Measurements from ENCODE around the gene SLC35F3.
"Not testable (repeated sequence)": the region's sequence is repeated elsewhere in the genome, so short reads cannot be mapped to it uniquely, and the experiment has no call there.

SLC35F3 gene

DNA sequence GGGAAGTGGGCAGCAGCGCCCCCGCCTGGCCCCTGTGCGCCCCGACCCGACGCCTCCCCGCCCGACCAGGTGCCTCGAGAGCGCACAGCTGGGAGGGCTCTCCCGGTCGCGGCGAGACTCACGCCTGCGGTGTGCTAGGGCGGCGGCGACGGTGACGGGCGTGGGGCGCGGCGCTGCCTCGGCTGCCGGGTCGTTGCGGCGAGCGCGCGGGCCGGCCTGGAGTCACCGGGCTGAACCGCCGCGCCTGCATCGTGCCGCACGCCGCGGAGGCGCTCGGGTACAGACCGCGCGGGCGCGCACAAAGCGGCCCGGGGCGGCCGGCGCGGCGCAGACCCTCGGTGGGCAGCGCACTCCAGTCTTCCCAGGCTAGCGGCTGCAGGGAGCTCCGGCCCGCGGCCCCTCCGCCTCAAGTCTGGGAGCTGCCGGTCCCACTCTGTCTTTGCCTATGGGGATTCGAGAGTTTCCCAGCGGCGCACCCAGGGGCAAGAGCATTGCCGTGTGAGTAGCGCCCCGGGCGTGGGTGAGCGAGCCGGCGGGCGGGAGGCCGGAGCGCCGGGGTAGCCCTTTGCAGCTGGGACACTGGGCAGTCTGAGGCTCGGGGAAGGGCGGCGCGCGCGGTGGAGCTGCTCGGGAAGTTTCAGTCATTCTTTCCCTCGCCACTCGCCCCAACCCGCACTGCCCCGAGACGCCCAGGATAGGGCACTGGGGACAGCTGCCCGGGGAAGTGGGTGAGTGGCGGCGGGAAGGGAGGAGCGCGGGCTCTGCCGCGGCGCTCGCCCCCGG, at the start of gene SLC35F3:
Gene SLC35F3, plus strand, starts transcription at position 44 of the 783 bp plus-strand sequence.
- DNase-seq = peak; percentile 47

DNA sequence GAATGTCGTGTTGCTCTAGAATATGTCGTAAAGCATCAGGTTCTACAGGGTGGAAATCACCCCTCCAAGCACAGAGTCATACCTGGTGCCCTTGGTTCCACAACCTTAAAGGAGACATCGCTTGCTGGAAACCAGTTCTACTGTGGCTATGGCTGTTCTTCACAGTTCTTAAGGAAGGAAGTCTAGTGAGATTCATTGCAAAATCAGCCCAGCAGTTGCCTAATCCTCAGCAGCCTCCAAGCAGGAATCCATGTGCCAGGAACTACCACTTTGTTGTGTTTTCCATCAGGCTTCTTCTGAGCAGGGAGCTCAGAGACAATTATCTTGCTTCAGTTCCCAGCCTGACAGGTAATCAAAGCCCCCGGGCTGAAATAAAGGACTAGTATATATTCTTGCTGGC, 45.0 kb upstream of the SLC35F3 start:
- no peak for DNase-seq

DNA sequence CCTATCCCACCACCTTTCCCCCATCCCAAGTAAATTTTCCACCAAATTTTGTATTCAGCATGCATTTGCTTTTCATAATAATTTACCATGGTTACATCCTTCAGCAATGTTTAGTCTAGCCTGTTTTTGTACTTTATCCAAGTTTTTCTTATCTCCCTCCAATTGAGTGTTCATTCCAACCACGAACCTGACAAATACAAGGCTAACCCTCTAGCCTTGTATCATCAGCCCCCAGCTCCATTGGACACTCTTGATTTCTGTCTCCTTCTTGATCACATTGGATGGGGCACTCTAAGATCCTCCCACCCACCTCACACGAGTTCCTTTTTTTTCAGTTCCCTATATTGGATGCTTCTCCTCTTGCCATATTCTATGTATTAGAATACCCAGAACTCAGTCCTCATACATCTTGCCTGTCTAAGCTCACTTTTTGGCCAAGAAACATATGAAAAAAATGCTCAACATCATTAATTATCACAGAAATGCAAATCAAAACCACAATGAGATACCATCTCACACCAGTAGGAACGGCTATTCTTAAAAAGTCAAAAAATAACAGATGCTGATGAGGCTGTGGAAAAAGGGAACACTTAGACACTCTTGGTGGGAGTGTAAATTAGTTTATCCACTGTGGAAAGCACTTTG, 40.5 kb upstream of the SLC35F3 start:
- no peak for DNase-seq

DNA sequence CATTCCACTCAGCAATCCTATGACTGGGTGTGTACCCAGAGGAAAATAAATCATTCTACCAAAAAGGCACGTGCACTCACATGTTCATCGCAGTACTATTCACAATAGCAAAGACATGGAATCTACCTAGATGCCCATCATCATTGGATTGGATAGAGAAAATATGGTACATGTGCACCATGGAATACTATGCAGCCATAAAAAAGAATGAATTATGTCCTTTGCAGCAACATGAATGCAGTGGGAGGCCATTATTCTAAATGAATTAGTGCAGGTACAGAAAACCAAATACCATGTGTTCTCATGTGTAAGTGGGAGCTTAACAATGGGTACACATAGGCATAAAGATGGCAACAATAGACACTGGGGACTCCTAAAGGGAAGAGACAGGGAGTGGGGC, 39.9 kb upstream of the SLC35F3 start:
- DNase-seq = no peak

DNA sequence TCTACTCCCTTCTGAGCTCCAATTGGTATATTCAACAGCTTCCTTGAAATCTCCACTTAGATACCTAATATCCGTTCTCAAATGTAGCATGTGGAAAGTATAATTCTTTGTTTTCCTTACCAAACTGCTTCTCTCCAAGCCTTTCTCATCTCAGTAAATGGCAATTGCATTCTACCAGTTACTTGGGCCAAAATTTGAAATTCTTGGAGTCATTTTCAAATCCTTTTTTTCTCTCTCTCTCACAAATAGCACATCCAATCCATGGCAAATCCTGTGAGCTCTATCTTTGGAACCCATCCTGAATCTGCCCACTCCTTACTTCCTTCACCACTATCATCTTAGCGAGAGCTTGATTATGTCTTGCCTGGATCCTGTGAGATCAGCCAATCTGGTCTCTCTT, 39.3 kb upstream of the SLC35F3 start:
- no peak for DNase-seq

DNA sequence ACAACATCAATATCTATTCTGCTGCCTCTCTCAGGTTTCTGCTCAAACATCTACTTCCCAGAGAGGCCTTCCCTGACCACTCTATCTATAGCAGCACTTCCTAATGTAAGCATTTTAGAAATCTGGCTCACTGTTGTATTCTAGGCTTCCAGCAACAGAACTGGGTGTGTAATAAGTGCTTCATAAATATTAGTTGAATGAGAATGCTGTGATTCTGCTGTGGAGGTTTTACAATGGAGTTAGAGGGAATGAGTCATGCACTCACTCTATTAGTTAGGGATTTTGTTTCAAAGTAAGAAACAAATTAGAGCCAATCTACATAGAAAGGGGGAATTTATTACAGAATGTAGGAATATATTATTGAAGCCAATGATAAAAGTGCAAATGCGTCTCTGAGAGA, 38.6 kb upstream of the SLC35F3 start:
- no peak for DNase-seq

DNA sequence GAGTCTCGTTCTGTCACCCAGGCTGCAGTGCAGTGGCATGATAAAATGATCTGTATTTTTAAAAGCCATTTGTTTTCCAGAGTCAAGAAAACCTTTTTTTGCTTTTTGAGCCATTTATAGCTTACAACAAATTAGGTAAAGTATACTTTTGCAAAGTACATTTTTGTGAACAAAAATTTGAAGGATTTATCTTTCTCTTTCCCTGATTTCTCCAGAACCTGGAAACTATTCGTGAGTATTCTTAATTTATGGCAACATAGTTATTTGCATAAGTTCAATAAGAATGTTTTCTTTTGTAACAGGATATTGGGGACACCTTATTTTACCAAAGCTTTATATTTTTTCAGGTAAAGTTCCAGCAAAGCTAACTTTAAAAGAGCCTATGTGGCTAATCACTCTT, 37.4 kb upstream of the SLC35F3 start:
- no peak for DNase-seq

DNA sequence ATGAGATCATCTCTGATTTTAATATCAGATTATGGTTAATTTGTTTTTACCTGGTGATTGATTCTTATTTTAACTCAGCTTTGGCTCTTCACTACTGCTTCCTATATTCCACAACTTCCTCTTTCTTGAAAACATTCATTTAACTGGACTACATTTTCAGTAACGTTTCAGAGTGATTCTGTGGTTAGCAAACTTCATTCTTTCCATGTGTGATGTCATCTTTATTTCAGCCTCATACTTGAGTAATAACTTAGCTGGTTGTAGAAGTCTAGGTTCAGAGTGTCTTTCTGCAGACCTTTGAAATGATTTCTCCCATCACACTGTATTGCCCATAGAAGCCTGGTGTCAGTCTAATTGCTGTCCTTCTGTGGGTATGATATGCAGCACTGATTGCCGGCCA, 36.0 kb upstream of the SLC35F3 start:
- no peak for DNase-seq

DNA sequence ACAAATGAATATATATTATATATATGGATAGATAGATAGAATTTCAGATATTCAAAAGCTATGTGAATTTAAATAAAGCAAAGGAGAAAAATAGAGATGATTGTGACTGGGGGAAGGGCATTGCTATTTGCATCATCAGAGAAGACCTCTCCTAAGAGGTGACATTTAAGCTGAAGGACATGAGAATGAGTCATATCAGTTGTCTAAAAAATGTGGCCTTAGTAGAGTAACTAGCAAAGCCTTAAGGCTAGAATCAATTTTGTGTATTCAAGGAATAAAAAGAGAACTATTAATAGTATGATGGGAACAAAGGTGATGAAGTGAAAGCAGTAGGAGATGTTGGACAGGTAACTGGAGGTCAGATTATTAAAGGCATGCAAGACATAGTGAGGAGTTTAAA, 34.8 kb upstream of the SLC35F3 start:
- no peak for DNase-seq

DNA sequence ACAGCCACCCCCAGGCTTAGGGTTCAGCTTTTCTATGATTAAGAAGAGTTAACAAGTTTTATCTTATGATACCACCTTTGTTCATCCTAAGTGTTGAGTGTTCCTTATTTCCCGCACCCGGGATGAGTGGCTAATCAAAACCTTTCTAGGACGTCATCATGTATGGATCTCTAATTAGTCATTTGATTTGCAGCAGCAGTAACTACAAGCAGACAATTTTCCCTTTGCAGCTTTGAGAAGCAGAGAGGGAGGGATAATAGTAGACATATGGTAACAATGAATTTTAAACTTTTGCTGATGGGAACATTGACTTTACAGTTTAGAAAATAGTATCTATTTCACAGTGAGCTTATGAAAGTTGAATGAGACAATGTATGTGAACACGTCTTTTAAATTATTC, 30.8 kb upstream of the SLC35F3 start:
- DNase-seq = no peak

DNA sequence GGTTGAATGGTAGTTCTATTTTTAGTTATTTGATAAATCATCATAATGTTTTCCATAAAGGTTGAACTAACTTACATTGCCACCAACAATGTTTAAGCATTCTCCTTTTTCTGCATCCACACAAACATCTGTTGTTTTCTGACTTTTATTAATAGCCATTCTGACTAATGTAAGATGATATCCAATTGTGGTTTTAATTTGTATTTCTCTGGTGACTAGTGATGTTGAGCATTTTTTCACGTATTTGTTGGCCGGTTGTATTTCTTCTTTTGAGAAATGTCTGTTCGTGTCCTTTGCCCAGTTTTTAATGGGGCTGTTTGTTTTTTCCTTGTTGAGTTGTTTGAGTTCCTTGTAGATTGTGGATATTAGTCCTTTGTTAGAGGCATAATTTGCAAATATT, 24.6 kb upstream of the SLC35F3 start:
- no peak for DNase-seq

DNA sequence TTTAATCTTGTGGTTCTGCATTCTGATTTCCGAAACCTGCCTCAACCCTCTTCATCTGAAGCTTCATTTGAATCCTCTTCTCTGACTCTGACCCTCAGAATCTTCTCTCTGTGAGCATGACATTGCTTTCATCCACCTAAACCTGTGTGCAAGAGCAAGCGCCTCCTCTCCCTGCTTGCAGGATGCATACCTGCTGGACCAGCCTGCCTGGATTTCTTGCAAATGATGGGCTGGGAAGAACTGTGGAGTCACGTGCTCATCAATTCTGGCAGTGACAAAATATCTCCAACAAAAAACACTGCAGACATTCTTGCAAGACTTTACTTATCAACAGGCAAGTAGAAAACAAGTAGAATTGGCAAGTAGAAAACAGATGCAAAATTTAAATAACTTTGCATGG, 20.8 kb upstream of the SLC35F3 start:
- DNase-seq = no peak

DNA sequence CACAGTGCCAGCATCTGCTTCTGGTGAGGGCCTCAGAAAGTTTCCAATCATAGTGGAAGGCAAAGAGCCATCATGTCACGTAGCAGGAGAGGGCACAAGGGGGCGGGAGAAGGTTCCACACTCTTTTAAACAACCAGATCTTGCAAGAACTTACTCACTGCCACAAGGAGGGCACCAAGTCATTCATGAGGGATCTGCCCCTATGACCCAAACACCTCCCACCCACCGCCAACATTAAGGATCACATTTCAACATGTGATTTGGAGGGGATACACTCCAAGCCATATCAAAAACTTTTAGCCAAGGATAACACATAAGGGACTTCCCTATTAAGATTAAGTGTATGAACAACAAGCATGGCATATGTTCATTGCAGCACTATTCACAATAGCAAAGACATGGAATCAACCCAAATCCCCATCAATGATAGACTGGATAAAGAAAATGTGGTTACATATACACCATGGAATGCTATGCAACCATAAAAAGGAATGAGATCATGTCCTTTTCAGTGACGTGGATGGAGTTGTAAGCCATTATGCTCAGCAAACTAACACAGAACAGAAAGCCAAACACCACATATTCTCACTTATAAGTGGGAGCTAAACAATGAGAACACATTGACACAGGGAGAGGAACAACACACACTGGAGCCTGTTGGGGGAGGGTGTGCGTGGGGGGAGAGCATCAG, 19.9 kb upstream of the SLC35F3 start:
- DNase-seq = no peak

DNA sequence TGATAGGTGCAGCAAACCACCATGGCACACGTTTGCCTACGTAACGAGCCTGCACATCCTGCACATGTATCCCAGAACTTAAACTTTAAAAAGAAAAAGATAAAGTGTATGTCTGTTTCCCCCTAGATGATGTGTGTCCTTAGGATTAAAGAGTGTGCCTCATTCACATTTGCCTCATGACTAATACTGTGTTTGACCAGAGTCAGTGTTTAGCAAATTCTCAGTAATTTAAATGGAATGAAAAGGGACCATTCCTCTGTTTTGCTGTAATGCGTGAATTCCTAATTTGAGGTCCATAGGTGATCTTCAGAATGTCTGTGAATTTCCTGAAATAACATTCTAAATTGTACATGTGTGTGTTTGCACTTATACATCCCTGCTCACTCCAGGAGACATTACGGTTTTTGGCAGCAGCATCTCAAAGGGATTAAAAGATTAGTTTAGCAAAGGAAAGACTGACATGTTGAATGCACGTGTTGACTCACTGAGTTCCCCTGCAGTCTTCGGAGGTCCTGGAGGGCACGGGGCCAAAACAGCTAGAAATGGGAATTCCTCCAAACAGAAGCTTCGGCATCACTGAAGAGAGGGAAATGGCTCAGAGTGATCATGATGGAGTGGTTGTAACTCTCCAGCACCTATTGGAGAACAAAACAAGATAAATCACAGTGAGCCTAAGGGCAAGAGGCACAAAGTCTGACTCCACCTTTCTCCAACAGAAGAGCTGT, 19.1 kb upstream of the SLC35F3 start:
- DNase-seq = no peak

DNA sequence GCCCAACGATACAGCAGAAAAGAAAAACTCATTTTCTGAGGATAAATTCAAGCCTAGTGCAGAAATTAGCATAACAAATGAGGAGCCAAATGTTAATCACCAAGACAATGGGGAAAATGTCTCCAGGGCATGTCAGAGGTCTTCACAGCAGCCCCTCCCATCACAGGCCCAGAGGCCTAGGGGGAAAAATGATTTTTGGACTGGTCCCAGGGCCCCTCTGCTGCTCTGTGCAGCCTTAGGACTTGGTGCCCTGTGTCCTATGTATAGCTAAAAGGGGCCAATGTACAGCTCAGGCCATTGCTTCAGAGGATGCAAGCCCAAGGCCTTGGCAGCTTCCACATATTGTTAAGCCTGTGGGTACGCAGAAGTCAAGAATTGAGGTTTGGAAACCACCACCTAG, 13.3 kb upstream of the SLC35F3 start:
- not testable (repeated sequence) for DNase-seq

DNA sequence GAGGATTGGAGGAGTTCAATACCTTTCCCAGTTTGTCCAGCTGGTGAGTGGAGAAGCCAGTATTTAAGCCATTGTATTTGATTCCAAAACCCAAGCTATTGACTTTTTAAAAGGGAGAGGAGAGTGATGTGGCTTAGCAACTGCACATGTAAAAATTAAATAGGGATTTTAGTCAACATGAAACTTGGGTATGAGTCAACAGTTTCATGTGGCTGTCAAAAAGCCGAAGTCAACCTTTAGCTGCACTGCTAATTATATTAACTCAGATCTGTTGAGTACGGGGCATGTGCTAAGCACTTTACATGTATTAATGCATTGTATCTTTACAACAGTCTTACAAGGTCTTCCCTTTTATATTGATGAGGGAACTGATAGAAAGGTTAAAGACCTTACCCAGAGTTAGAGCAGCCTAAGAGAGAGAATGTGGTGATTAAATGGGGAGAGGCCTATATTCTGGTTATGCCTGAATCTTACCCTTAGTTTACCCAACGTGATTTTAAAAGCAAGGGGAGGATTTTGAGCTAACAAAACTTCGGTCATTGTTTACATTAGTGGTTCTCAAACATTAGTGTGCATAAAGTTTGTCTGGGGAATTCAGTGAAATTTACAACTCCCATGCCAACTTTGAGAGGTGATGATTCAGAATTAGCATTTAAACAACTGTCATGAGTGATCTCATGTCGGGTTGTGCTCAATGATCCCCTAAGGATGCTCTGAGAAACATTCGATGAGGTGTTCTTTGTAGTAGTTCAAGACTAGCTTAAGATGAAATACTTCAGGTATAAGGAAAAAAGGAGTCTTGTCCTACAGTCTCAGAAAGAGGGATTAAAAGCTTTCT, 6.9 kb upstream of the SLC35F3 start:
- no peak for DNase-seq

DNA sequence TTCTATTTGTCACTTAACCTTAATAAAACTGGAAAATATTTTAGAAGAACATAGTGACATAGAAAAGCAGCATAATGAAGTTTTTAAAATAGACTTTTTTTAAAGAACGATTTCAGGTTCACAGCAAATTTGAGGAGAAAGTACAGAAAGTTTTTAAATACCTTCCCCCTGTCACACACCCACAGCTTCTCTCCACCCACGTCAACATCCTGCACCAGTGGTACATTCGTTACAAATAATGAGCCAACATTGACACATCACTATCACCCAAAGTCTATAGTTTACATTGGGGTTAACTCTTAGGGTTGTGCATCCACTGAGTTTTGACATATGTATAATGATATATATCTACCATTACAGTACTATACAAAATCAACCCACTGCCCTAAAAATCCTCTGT, 3.0 kb upstream of the SLC35F3 start:
- no peak for DNase-seq

DNA sequence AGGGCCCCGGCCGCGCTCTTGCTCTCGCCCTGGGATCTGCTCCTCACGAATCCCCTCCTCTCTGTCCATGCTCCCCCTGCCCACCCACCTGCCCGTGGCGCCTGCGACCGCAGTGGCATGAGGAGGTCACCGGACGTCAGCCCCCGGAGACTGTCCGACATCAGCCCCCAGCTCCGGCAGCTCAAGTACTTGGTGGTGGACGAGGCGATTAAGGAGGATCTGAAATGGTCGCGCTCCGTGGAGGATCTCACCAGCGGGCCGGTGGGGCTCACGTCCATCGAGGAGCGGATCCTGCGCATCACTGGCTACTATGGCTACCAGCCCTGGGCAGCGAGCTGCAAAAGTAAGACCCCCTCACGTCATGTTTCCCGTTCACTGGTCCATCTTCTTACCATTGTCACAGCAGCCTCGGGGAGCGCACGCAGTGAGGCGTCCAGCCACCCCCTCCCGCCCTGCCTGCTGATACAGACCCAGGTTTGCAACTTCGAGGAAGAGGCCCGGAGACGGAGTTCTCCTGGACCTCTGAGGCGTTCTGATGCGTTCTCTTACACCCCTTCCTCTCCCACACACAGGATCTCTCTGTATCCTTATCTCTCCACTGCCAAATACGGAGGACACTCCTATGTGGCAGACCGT, 1.1 kb downstream of the SLC35F3 start:
- no peak for DNase-seq

DNA sequence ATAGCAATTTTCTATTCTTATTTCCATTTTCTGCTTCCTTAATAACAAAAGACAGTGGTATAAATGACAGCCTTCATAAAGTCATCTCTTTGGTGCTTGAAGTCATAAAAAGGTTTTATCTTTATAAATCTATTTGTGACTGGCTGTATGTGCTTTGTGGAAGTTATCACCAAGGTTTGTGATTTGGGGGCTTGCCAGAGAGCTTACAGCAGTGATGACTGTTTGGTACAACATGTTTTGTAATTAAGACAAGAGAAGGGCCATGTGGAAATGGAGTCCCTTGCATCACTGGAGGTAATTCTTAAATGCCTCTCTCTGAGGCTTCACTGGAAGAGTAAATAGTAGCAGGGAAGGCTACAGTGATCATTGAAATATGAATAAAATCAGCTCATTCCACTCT, 2.7 kb downstream of the SLC35F3 start:
- DNase-seq = no peak

DNA sequence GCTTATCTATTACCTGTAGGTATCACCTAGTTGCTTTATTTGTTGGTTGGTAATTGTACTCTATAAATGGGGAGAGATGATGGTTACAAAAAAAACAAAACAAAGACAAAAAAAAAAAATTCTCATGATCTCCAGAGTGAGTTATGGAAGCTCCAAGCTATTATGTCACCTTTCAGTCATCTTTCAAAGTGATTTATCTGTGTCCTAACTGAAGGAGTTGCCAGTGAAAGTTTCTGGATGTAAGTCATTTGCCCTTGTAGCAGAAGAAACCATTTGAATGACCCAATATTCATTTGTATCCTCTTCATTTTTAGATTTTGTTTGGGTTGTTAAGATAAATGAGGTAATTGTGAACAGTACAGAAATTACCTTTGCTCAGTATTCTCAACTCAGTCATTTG, 3.6 kb downstream of the SLC35F3 start:
- no peak for DNase-seq

DNA sequence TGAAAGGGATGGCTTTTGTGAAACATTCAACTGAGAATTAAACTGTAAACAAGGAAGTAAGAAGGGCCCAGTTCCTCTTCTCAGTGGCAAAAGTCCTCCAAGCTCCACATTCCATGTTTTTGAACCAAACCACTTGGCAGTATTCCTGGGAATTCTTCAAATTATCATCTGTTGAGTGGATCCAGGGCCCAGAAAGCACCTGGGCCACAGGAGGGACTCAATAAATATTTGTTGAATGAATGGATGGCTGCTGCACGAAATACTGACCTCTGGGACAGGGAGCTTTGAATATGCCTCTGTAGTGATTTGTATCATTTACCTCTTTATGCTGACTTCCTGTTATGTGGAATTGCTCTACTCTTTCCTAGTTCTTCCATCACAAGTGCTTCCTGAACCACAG, 4.7 kb downstream of the SLC35F3 start:
- no peak for DNase-seq

DNA sequence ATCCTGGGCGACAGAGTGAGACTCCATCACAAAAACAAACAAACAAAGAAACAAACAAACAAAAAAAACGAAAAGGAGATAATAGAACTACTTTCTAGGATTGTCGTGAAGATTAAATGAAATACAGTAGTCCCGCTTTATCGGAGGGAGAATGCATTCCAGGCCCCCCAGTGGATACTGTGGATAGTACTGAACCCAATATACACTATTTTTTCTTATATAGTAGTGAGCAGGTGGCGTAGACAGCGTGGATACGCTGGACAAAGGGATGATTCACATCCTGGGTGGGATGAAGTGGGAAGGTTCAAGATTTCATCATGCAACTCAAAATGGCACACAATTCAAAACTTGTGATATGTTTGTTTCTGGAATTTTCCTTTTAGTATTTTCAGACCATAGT, 8.0 kb downstream of the SLC35F3 start:
- no peak for DNase-seq

Data from RPMI8226 (cell line).